Activated T-helper 17 cell treated with anti-CD3 and anti-CD28 coated beads, Interleukin-2, amount 50 U/mL, for 72 hours (primary cell): ENCODE measurements around the gene CACNA1C. TPM values are rescaled to one million over a fixed set of nuclear protein-coding genes. Genes with fewer than 3 reads are reported as not detected.
"Not testable (repeated sequence)": the region's sequence is repeated elsewhere in the genome, so short reads cannot be mapped to it uniquely, and the experiment has no call there.

ENCODE experiments used
- ATAC-seq: fragments of 150-1000 bp; cut with Tn5 transposase; replicated peaks from 2 replicates; pipeline ENCODE4 v1.10.0; 2021; ENCODE audit warnings: mild to moderate bottlenecking, moderate library complexity
- H3K27ac Mint-ChIP-seq: one replicate; pipeline ENCODE4 v1.8.0; 2022; ENCODE audit warnings: mixed read lengths
- H3K27me3 Mint-ChIP-seq: one replicate; pipeline ENCODE4 v1.8.0; 2022; ENCODE audit warnings: mixed read lengths
- H3K36me3 Mint-ChIP-seq: one replicate; pipeline ENCODE4 v1.8.0; 2022; ENCODE audit warnings: low read depth, mild to moderate bottlenecking, mixed read lengths
- H3K4me1 Mint-ChIP-seq: one replicate; pipeline ENCODE4 v1.8.0; 2022; ENCODE audit warnings: mixed read lengths
- H3K4me3 Mint-ChIP-seq: one replicate; pipeline ENCODE4 v1.8.0; 2022; ENCODE audit warnings: mild to moderate bottlenecking, mixed read lengths
- H3K9me3 Mint-ChIP-seq: one replicate; pipeline ENCODE4 v1.8.0; 2022; ENCODE audit warnings: mixed read lengths
- total RNA-seq, 2 donors: library from RNA; stranded (reverse); gene quantifications; one replicate each; pipeline ENCODE4 v1.2.3, GENCODE V29; 2022

The CACNA1C gene
- total RNA-seq, 2 donors from 2014 or later = 0.04 to 0.21 TPM

DNA sequence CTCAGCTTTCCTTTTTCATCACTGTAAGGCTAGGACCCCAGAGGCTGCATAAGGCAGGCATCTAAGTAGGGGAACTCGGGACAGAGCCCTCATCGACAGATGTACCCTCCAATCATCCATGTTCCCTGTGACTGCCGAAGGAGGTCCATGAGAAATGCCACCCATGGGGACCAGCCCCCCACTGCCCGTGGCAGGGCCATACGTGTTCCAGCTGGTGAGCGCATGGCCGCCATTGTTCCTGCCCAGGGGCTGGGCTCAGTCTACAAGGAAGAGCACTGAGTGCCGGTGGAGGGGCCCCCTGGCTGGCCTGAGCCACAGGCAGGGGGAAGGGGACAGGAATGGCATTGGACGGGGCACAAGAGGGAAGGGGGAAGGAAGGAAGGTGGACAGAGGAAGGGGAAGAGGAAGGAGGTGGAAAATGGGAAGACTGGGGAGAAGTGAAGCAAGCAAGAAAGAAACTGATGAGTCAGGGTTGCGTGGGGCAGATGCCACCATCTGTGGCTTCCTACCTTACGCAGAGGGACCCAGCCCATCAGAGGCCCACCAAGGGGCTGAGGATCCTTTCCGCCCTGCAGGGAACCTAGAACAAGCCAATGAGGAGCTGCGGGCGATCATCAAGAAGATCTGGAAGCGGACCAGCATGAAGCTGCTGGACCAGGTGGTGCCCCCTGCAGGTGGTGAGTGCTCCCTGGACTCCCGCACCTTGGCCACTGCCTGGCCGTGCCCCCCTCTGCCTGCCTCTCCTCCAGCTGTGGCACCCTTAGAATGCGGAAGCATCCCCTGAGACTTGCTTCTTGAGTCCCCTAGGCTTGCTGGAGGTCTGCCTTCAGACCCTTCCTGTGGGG lies 621.4 kb downstream of the CACNA1C start:
- Mint-ChIP-seq H3K27ac (no peak overlapping the region), H3K36me3 (no peaks in the 10 kb centered on the region), H3K4me1 (no peaks in the 10 kb centered on the region), H3K27me3 (no peaks in the 10 kb centered on the region), H3K4me3 (no peak overlapping the region), H3K9me3 (no peaks in the 10 kb centered on the region)
- no peak for ATAC-seq

DNA sequence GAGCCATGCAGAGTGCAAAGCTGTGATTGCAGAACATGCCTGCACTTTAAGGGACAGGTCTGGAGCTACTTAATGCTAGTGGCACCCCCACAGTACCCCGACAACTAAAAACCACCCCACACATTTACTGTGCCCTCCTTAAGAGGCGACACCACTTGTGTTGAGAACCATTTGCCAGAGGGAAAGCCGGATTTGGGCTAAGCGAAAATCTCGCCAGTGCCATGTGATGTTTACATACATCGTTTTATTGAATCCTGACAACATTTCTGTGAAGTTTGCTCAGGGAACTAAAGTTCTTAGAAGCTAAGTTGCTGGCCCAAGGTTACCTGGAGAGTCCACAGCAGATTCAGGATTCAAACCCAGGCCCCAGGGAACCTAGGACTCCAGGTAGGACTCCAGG lies 623.0 kb downstream of the CACNA1C start:
- ATAC-seq = no peak
- Mint-ChIP-seq H3K36me3 (no peaks in the 10 kb centered on the region), H3K27ac (no peak overlapping the region), H3K4me3 (no peak overlapping the region), H3K9me3 (no peaks in the 10 kb centered on the region), H3K27me3 (no peaks in the 10 kb centered on the region), H3K4me1 (no peaks in the 10 kb centered on the region)

DNA sequence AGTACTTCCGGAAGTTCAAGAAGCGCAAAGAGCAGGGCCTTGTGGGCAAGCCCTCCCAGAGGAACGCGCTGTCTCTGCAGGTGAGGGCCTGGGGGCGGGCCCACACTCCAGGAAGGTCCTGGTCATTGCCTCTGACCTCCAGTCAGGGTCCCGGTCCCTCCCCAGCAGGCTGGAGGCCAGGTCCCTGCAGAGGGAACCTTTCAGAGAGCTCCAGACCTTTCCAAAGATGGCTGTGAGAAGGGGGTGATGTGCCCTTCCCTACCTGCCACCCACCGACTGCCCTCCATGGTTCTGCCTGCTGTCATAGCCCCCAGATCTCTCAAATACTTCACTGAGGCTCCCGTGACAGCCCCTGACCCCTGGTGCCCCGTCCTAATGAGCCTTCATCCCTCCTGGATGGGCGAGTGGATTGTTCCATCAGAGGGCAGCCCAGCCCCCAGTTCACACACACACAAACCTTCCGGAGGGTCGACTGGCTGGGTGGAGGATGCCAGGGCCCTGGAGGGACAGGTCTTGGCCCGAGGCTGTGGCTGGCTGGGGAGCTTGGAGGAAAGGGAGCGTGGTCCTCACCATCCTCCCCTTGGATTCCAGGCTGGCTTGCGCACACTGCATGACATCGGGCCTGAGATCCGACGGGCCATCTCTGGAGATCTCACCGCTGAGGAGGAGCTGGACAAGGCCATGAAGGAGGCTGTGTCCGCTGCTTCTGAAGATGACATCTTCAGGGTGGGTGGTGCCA lies 624.5 kb downstream of the CACNA1C start:
- no peaks in the 10 kb centered on the region for H3K9me3 Mint-ChIP-seq
- no peak for ATAC-seq
- no peaks in the 10 kb centered on the region for H3K36me3 Mint-ChIP-seq
- H3K4me3 Mint-ChIP-seq = no peak overlapping the region
- no peak overlapping the region for H3K27ac Mint-ChIP-seq
- H3K4me1 Mint-ChIP-seq = no peaks in the 10 kb centered on the region
- no peaks in the 10 kb centered on the region for H3K27me3 Mint-ChIP-seq

DNA sequence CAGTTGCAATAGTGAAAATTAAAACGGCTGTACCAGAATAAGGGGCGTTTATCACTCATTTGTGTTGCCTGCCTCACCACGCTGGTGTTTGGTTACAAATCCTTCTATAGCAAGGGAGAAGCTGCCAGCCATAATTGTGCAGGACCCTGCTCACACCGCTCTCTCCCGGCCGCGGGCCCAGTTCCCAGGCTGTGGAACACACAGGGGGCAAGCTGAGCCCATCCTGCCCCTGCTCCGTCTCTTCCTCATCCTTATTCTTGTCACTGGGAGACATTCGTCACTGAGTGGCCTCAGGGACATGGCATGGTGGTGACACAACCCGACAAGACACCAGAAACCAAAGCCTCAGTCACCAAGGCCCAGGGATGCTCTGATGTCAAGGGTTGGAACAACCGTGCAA lies 625.6 kb downstream of the CACNA1C start:
- Mint-ChIP-seq H3K27ac (no peak overlapping the region), H3K36me3 (no peaks in the 10 kb centered on the region)
- no peak for ATAC-seq

DNA sequence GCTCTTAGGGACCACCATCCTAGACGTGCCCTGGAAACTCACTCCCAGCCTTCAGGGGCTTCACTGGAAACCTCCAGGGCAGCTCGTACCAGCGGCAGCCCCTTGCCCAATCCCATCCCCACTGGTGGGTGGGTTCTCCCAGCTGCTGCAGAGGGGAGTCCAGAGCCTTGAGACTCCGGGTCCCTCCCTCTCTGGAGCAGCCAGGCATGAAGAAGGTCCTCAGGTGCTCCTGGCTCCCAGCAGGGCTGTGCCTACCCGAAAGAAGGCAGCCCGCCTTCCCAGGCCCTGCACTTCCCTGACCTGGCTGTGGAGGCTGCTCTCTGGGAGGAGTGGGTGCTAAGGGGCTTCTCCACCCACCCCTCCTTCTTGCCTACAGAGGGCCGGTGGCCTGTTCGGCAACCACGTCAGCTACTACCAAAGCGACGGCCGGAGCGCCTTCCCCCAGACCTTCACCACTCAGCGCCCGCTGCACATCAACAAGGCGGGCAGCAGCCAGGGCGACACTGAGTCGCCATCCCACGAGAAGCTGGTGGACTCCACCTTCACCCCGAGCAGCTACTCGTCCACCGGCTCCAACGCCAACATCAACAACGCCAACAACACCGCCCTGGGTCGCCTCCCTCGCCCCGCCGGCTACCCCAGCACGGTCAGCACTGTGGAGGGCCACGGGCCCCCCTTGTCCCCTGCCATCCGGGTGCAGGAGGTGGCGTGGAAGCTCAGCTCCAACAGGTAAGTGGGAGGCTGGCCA lies 626.5 kb downstream of the CACNA1C start:
- Mint-ChIP-seq H3K4me1 (peaks cover 10% of the 10 kb centered on the region), H3K27ac (no peak overlapping the region), H3K9me3 (peaks cover 4% of the 10 kb centered on the region), H3K36me3 (no peaks in the 10 kb centered on the region), H3K27me3 (no peaks in the 10 kb centered on the region), H3K4me3 (no peak overlapping the region)
- ATAC-seq = no peak

More for the DNA sequence above, 625.6 kb downstream of the CACNA1C start:
- no peaks in the 10 kb centered on the region for H3K27me3 Mint-ChIP-seq
- H3K4me3 Mint-ChIP-seq = no peak overlapping the region
- peaks cover 10% of the 10 kb centered on the region for H3K4me1 Mint-ChIP-seq
- peaks cover 4% of the 10 kb centered on the region for H3K9me3 Mint-ChIP-seq

DNA sequence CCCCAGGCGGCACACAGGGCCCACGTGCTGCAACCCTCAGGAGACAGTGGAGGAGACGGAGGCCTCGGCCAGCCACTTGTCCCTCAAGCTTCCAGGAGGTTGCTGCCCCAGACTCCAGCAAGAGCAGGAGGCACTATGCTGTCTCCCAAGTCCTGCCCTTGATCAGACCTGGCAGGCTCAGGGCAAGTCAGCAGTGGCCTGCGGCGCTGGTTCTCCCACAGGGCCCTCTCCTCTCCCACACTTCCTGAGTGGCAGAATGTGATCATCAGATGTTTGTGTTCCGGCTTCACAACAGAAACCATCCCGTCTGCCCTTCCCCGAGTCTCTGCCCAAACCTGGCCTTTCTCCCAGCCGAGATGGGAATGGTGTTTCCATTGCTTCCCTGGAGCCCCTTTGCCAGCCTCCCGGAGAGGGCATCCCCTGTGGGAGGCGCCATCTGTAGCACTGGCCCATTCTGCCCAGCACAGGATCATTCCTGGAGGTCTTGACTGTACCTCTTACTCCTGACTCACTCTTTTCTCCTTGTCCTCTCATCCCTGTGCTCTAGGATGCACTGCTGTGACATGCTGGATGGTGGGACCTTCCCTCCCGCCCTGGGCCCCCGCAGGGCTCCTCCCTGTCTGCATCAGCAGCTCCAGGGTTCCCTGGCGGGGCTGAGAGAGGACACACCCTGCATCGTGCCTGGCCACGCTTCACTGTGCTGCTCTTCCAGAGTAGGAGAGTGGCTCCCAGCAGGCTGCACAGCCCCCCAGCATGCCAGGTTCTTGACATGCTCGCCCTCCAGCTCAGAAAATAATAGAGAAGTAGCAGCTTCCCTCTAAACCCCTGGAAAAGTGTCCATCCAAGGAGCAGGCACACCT lies 627.3 kb downstream of the CACNA1C start:
- Mint-ChIP-seq H3K4me1 (peaks cover 10% of the 10 kb centered on the region), H3K27ac (no peak overlapping the region), H3K4me3 (no peak overlapping the region), H3K9me3 (peaks cover 4% of the 10 kb centered on the region), H3K27me3 (no peaks in the 10 kb centered on the region), H3K36me3 (no peaks in the 10 kb centered on the region)
- no peak for ATAC-seq

DNA sequence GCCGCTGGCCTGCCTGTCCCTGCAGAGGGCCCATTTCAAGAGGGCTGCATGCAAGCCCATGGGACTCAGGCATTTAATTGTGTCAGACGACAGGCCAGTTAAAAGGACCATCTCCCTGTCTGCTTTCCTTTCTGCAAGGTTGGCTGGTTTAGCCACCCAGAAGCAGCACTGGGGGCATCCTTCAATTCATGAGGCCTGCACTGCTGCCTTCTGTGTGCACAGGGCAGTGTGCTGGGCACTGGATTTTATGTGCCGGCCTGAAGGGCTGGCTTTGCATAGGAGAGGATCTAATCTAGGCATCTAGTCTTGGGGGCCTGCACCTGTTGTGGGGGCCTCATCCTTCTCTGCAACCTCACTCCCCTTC lies 627.9 kb downstream of the CACNA1C start:
- H3K27ac Mint-ChIP-seq = no peak overlapping the region
- H3K27me3 Mint-ChIP-seq = no peaks in the 10 kb centered on the region
- H3K36me3 Mint-ChIP-seq = no peaks in the 10 kb centered on the region
- no peak for ATAC-seq
- H3K4me1 Mint-ChIP-seq = peaks cover 10% of the 10 kb centered on the region
- H3K9me3 Mint-ChIP-seq = peaks cover 4% of the 10 kb centered on the region
- no peak overlapping the region for H3K4me3 Mint-ChIP-seq

DNA sequence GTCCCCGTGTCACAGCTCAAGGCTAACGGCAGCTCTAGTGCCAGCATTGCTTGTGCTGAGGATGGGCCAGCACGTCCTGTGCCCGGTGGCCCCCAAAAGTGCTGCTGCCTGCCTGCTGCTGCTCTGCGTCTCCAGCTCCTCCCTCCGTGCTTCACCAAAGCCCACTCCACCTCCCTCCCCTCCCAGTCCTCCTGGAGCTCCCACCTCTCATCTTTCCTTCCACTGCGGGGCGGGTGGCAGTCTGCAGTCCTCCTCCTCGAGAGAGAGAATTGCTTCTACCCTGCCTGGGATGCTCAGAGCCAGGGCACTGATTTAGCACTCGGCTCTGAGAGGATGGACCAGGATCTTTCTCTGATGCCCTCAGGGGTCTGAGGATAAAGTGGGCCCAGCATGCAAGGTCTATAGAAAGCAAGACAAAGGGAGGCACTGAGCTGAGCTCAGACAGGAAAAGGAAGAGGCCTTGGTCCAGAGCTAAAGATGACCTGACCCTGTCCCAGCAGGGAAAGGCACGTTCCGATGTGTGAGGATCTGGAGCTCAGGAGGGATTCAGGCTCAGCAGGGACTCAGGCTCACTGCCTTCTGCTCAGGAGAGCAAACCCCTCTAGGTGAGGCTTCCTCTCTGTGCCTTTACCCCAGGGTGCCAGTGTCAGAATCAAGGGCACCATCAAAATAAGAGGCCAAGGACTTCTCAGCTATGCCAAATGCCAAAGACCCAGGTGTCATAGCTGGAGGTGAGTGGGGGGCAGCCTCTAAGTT lies 628.8 kb downstream of the CACNA1C start:
- no peaks in the 10 kb centered on the region for H3K36me3 Mint-ChIP-seq
- no peak overlapping the region for H3K27ac Mint-ChIP-seq
- no peak for ATAC-seq

DNA sequence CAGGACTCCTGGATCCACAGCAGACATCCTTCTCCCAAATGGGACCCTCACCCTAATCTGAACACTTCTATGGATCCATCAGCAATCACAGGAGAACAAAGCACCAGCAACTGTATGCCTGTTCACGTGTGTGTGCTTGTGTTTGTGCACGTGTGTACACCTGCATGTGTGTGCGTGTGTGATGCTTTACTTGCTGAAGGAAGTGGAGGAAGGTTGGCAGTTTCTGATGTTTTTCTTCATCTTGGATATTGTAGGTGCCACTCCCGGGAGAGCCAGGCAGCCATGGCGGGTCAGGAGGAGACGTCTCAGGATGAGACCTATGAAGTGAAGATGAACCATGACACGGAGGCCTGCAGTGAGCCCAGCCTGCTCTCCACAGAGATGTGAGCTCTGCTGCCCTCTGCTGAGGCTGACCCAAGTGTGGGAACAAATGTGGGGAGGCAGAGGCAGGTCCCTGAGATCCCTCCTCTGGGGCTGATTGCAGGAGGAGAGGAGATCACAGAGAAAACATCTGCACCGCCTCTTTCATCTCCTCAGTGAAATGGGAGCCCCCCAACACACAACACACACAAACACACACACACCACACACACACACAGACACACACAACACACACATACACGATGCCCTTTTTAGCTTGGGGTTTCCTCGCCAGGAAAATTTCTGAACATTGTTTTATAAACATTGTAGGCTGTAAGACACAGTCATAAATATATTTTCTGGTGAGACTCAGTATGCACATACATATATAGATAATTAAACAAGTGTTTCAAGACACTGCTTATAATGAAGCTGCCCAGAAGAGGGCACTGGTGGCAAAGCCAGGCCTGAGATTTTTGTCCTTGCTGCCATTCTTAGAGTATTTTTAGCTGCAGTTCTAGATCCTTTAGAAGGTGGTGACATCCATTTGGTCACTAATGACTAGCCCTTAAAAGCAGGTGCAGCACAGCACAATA lies 629.8 kb downstream of the CACNA1C start:
- ATAC-seq = peak; percentile 44
- no peak overlapping the region for H3K4me3 Mint-ChIP-seq
- H3K27me3 Mint-ChIP-seq = no peaks in the 10 kb centered on the region
- peaks cover 10% of the 10 kb centered on the region for H3K4me1 Mint-ChIP-seq
- H3K9me3 Mint-ChIP-seq = peaks cover 4% of the 10 kb centered on the region
- peak overlapping the region; percentile 81 for H3K27ac Mint-ChIP-seq
- H3K36me3 Mint-ChIP-seq = no peaks in the 10 kb centered on the region

More for the DNA sequence above, 628.8 kb downstream of the CACNA1C start:
- Mint-ChIP-seq H3K9me3 (peaks cover 4% of the 10 kb centered on the region), H3K4me1 (peaks cover 10% of the 10 kb centered on the region), H3K4me3 (no peak overlapping the region), H3K27me3 (no peaks in the 10 kb centered on the region)

DNA sequence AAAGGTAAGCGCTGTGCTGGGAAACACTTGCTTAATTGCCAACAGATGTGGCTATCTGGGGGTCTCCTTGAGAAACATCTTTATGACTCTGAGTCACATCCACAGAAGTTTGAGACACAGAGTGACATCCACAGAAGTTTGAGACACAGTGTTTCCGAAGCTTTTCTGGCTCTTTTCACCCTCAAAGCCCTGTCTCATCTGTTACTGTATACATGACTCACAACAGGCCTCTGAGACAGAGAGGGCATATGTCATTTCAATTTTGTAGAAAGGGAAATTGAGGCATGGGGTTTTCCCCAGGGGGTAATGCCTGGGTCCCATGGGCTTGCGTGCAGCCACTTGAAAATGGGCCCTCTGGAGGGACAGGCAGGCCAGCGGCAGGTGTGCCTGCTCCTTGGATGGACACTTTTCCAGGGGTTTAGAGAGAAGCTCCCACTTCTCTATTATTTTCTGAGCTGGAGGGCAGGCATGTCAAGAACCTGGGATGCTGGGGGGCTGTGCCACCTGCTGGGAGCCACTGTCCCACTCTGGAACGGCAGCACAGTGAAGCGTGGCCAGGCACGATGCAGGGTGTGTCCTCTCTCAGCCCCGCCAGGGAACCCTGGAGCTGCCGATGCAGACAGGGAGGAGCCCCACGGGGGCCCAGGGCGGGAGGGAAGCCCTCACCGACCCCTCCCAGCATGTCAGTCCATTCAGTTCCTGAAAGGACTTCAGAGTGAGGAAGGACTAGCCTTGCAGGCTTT lies 630.7 kb downstream of the CACNA1C start:
- no peak overlapping the region for H3K27ac Mint-ChIP-seq
- peak; percentile 76 for ATAC-seq
- H3K36me3 Mint-ChIP-seq = no peaks in the 10 kb centered on the region

DNA sequence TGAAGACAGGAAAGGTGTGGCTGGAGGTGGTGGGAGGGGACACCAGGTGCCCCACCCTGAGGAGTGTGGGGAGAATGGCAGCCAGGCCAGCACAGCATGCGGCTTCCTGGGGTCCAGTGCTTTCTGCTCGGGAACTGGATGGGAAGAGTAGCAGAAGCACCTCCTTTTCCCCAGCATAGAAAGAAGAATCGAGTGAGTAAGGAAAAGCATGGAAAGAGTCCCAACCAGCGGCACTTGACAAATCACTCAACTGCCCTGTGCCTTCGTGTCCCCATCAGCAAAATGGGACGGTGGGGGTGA lies 631.2 kb downstream of the CACNA1C start:
- ATAC-seq, H3K9me3 Mint-ChIP-seq, H3K27ac Mint-ChIP-seq, H3K4me3 Mint-ChIP-seq, H3K36me3 Mint-ChIP-seq, H3K4me1 Mint-ChIP-seq, H3K27me3 Mint-ChIP-seq: not testable (repeated sequence)

More for the DNA sequence above, 630.7 kb downstream of the CACNA1C start:
- H3K4me3 Mint-ChIP-seq = no peak overlapping the region
- peaks cover 10% of the 10 kb centered on the region for H3K4me1 Mint-ChIP-seq
- peaks cover 4% of the 10 kb centered on the region for H3K9me3 Mint-ChIP-seq
- no peaks in the 10 kb centered on the region for H3K27me3 Mint-ChIP-seq

DNA sequence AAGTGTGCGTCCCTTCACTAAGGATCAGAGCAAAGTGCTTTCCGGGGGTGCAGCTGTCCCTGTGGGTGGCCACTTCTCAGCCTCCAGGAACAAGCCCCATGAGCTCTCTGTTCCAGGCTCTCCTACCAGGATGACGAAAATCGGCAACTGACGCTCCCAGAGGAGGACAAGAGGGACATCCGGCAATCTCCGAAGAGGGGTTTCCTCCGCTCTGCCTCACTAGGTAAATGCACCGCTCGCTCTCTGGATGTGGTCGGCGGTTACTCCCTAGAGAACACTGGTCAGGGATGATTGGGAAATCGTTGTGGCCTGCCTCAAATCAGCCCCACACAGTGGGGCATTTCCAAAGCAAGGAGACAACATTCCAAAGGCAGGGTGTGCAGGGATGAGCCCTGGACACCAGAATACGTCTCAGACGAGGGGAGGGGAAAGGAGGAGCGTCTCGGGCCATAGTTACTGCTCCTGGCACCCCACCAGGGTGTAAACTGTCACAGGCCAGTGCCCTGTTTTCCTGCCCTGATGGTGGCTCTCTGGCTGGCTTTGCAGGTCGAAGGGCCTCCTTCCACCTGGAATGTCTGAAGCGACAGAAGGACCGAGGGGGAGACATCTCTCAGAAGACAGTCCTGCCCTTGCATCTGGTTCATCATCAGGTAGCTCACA lies 633.0 kb downstream of the CACNA1C start:
- peaks cover 13% of the 10 kb centered on the region for H3K4me1 Mint-ChIP-seq
- not testable (repeated sequence) for ATAC-seq, H3K4me3 Mint-ChIP-seq, H3K36me3 Mint-ChIP-seq, H3K27me3 Mint-ChIP-seq, H3K27ac Mint-ChIP-seq, H3K9me3 Mint-ChIP-seq
